IMR-90 (cell line): ENCODE data around the gene YEATS4. TPM values are rescaled to one million over a fixed set of nuclear protein-coding genes. Genes with fewer than 3 reads are reported as not detected.
A peak's percentile ranks its signal among the peaks of the same experiment; 100 is the strongest.

Experiments
- ATAC-seq: fragments of 200-7000 bp; cut with Tn5 transposase; 2 replicates; pipeline ENCODE4 v1.9.1; 2020; ENCODE audit warnings: low read depth, mild to moderate bottlenecking, moderate library complexity
- BruUV-seq: library from RNA; stranded (reverse); fragments of 400-500 nt; replicated peaks from 2 replicates; lab custom pipeline; 2021; lab: Mats Ljungman, UMichigan
- CTCF ChIA-PET: fragments of 300-600 bp; formaldehyde crosslinking; extraction: SDS; loops from one replicate; lab custom pipeline; 2021; ENCODE audit warnings: antibody characterized with exemption; lab: Yijun Ruan, JAX
- POLR2A ChIA-PET: fragments of 300-600 bp; sonication (Branson Sonifier 250); formaldehyde crosslinking; loops from one replicate; lab custom pipeline; 2022; ENCODE audit warnings: antibody characterized with exemption; ENCODE audit not compliant: unreplicated experiment; lab: Charles Lee
- DNase-seq: peaks from one replicate; pipeline ENCODE4 v3.0.0; 2013
- H2AFZ ChIP-seq: replicated peaks from 2 replicates; pipeline ENCODE3; 2013; ENCODE audit warnings: low read length, mild to moderate bottlenecking; ENCODE audit not compliant: poor library complexity
- H2AK5ac ChIP-seq: 2 replicates; pipeline ENCODE4 v1.6.1; 2013; ENCODE audit warnings: low read depth, low read length, inconsistent platforms
- H2AK9ac ChIP-seq: replicated peaks from 2 replicates; pipeline ENCODE3; 2013; ENCODE audit warnings: mild to moderate bottlenecking, low read depth, low read length, moderate library complexity; ENCODE audit not compliant: poor library complexity
- H2BK120ac ChIP-seq: 2 replicates; pipeline ENCODE4 v1.6.1; 2013; ENCODE audit warnings: low read depth, low read length, inconsistent platforms
- H2BK15ac ChIP-seq: 3 replicates; pipeline ENCODE4 v1.6.1; 2013; ENCODE audit warnings: low read depth, low read length, inconsistent platforms
- H2BK20ac ChIP-seq: 2 replicates; pipeline ENCODE4 v1.6.1; 2013; ENCODE audit warnings: low read depth, mild to moderate bottlenecking, inconsistent platforms, low read length, moderate library complexity
- H2BK5ac ChIP-seq: 2 replicates; pipeline ENCODE4 v1.6.1; 2013; ENCODE audit warnings: mild to moderate bottlenecking, low read depth, low read length, inconsistent platforms; ENCODE audit not compliant: poor library complexity, severe bottlenecking
- H3K14ac ChIP-seq: replicated peaks from 2 replicates; pipeline ENCODE4 v1.6.1; 2013; ENCODE audit warnings: low read depth, low read length, inconsistent platforms
- H3K18ac ChIP-seq: 2 replicates; pipeline ENCODE4 v1.6.1; 2013; ENCODE audit warnings: low read depth, low read length, control low read depth
- H3K23ac ChIP-seq: 2 replicates; pipeline ENCODE4 v1.6.1; 2013; ENCODE audit warnings: low read depth, low read length, inconsistent platforms
- H3K27ac ChIP-seq: 2 replicates; pipeline ENCODE4 v1.5.1; 2013; ENCODE audit warnings: mild to moderate bottlenecking, control low read depth, low read length; ENCODE audit not compliant: insufficient read depth
- H3K27me3 ChIP-seq: 2 replicates; pipeline ENCODE4 v1.6.1; 2013; ENCODE audit warnings: low read length; ENCODE audit not compliant: control insufficient read depth, insufficient read depth
- H3K36me3 ChIP-seq: 2 replicates; pipeline ENCODE4 v1.6.1; 2013; ENCODE audit warnings: low read length, mixed read lengths; ENCODE audit not compliant: control insufficient read depth, insufficient read depth
- H3K4ac ChIP-seq: 2 replicates; pipeline ENCODE4 v1.6.1; 2013; ENCODE audit warnings: low read depth, low read length, inconsistent platforms
- H3K4me1 ChIP-seq: 2 replicates; pipeline ENCODE4 v1.6.1; 2013; ENCODE audit warnings: low read length, mixed read lengths; ENCODE audit not compliant: control insufficient read depth, insufficient read depth
- H3K4me2 ChIP-seq: 2 replicates; pipeline ENCODE4 v1.6.1; 2013; ENCODE audit warnings: low read depth, mild to moderate bottlenecking, control low read depth, low read length, moderate library complexity
- H3K4me3 ChIP-seq: 2 replicates; pipeline ENCODE4 v1.5.1; 2013; ENCODE audit warnings: low read depth, mild to moderate bottlenecking, control low read depth, low read length, moderate library complexity; ENCODE audit not compliant: insufficient read depth
- H3K56ac ChIP-seq: 2 replicates; pipeline ENCODE4 v1.6.1; 2013; ENCODE audit warnings: low read length, inconsistent platforms; ENCODE audit not compliant: insufficient read depth; ENCODE audit errors: extremely low read depth
- H3K79me1 ChIP-seq, 2 experiments: 2 replicates each; pipeline ENCODE4 v1.6.1; 2013; ENCODE audit warnings: low read length in 2 of 2, inconsistent platforms in 1 of 2, low read depth in 1 of 2
- H3K9ac ChIP-seq: 2 replicates; pipeline ENCODE4 v1.6.1; 2013; ENCODE audit warnings: low read depth, low read length, control low read depth
- H3K9me1 ChIP-seq: 2 replicates; pipeline ENCODE4 v1.6.1; 2013; ENCODE audit warnings: low read length, inconsistent platforms; ENCODE audit not compliant: insufficient read depth
- H3K9me3 ChIP-seq: 2 replicates; pipeline ENCODE4 v1.6.1; 2013; ENCODE audit warnings: low read length; ENCODE audit not compliant: control insufficient read depth, insufficient read depth
- H4K20me1 ChIP-seq: 2 replicates; pipeline ENCODE4 v1.6.1; 2013; ENCODE audit warnings: low read length, inconsistent platforms; ENCODE audit not compliant: insufficient read depth
- H4K5ac ChIP-seq: 2 replicates; pipeline ENCODE4 v1.6.1; 2013; ENCODE audit warnings: mild to moderate bottlenecking, low read depth, low read length, control low read depth
- H4K8ac ChIP-seq, 2 experiments: 2 replicates each; pipeline ENCODE4 v1.6.1; 2013; ENCODE audit warnings: low read depth in 2 of 2, low read length in 2 of 2, control low read depth in 1 of 2, inconsistent platforms in 1 of 2
- H4K91ac ChIP-seq: 2 replicates; pipeline ENCODE4 v1.6.1; 2013; ENCODE audit warnings: low read depth, low read length, inconsistent platforms; ENCODE audit not compliant: insufficient read depth
- BHLHE40 ChIP-seq: fragments of 150-350 bp; IDR thresholded peaks from 2 replicates; pipeline ENCODE4 v1.6.1; 2016; ENCODE audit warnings: mild to moderate bottlenecking, low read depth, low read length
- CEBPB ChIP-seq: IDR thresholded peaks from 2 replicates; pipeline ENCODE4 v1.6.1; 2012; ENCODE audit warnings: low read depth, low read length, improper control_type of control experiment
- CHD1 ChIP-seq: IDR thresholded peaks from 2 replicates; pipeline ENCODE4 v1.6.1; 2012; ENCODE audit warnings: low read depth, low read length, improper control_type of control experiment
- FOS ChIP-seq: fragments of 150-350 bp; IDR thresholded peaks from 2 replicates; pipeline ENCODE4 v1.6.1; 2016; ENCODE audit warnings: low read depth, low read length
- MAFK ChIP-seq: IDR thresholded peaks from 2 replicates; pipeline ENCODE4 v1.6.1; 2012; ENCODE audit warnings: low read depth, low read length, improper control_type of control experiment
- MAZ ChIP-seq: IDR thresholded peaks from 2 replicates; pipeline ENCODE4 v1.6.1; 2012; ENCODE audit warnings: low read depth, mild to moderate bottlenecking, low read length, improper control_type of control experiment, moderate library complexity, borderline replicate concordance
- MXI1 ChIP-seq: IDR thresholded peaks from 2 replicates; pipeline ENCODE4 v1.6.1; 2012; ENCODE audit warnings: low read depth, mild to moderate bottlenecking, low read length, moderate library complexity, borderline replicate concordance
- NFE2L2 ChIP-seq: fragments of 150-350 bp; IDR thresholded peaks from 2 replicates; pipeline ENCODE4 v1.6.1; 2016; ENCODE audit warnings: low read depth, mild to moderate bottlenecking, low read length
- POLR2A ChIP-seq: IDR thresholded peaks from 2 replicates; pipeline ENCODE4 v1.6.1; 2012; ENCODE audit warnings: mild to moderate bottlenecking, low read depth, low read length
- RAD21 ChIP-seq: IDR thresholded peaks from 2 replicates; pipeline ENCODE4 v1.6.1; 2012; ENCODE audit warnings: low read length, improper control_type of control experiment
- RCOR1 ChIP-seq: IDR thresholded peaks from 2 replicates; pipeline ENCODE4 v1.6.1; 2012; ENCODE audit warnings: mild to moderate bottlenecking, low read length, improper control_type of control experiment; ENCODE audit not compliant: insufficient replicate concordance
- RFX5 ChIP-seq: IDR thresholded peaks from 2 replicates; pipeline ENCODE4 v1.8.0; 2012; ENCODE audit warnings: low read depth, mild to moderate bottlenecking, low read length, moderate library complexity
- SMC3 ChIP-seq: fragments of 150-350 bp; IDR thresholded peaks from 2 replicates; pipeline ENCODE4 v1.6.1; 2016; ENCODE audit warnings: low read depth, mild to moderate bottlenecking, antibody characterized with exemption, low read length, moderate library complexity
- WGBS, 2 experiments: methylation state at CpG; one replicate each; pipeline versions ENCODE4 v1.1.5 to v1.1.7; 2013; ENCODE audit warnings: missing lambda C conversion rate in 2 of 2; ENCODE audit not compliant: insufficient read length in 1 of 2; ENCODE audit errors: extremely low coverage in 2 of 2; 5-methylcytosine and 5-hydroxymethylcytosine counted together
- dilution Hi-C: fragments of 300-500 bp; cut with HindIII; formaldehyde crosslinking; loops from one replicate; pipeline ENCODE4 v1.14.3; 2018; ENCODE audit warnings: low sequenced_read_pairs; ENCODE audit not compliant: unreplicated experiment
- in situ Hi-C: fragments of 300-500 bp; cut with MboI; formaldehyde crosslinking; loops from 3 replicates; pipeline ENCODE4 v1.14.3; 2019; ENCODE audit warnings: low sequenced_read_pairs, inconsistent platforms, mixed read lengths
- intact Hi-C: fragments of 100-400 bp; cut with micrococcal nuclease; formaldehyde crosslinking; loops from 2 replicates; pipeline ENCODE4 v1.10.0; 2022
- polyA plus RNA-seq, 3 experiments: library from polyadenylated mRNA; depleted of rRNA; stranded (reverse); fragments of >200 nt; gene quantifications; 2 replicates each; pipeline ENCODE4 v1.2.3, GENCODE V29; 2012; ENCODE audit warnings: low replicate concordance in 1 of 3
- total RNA-seq: library from RNA; depleted of rRNA; stranded (reverse); fragments of >200 nt; gene quantifications from 2 replicates; pipeline ENCODE4 v1.2.3, GENCODE V29; 2012
- TF ChIP-seq, protein P1 (sequence below): conservative IDR thresholded peaks from 2 replicates; pipeline ENCODE4 v1.5.1; 2012; ENCODE audit warnings: mild to moderate bottlenecking, low read depth, low read length, improper control_type of control experiment
- TF ChIP-seq, protein P2 (sequence below): fragments of 150-350 bp; IDR thresholded peaks from 2 replicates; pipeline ENCODE4 v1.6.1; 2016; ENCODE audit warnings: low read depth, mild to moderate bottlenecking, low read length, moderate library complexity, borderline replicate concordance
- TF ChIP-seq, protein P3 (sequence below): fragments of 150-350 bp; IDR thresholded peaks from 2 replicates; pipeline ENCODE4 v1.6.1; 2017; ENCODE audit warnings: mild to moderate bottlenecking, antibody characterized with exemption, low read length, low read depth

The YEATS4 gene
- total and polyA plus RNA-seq, 2 of the 4 experiments (the other 2 are of a cell fraction): 6.9 to 15.1 TPM

DNA sequence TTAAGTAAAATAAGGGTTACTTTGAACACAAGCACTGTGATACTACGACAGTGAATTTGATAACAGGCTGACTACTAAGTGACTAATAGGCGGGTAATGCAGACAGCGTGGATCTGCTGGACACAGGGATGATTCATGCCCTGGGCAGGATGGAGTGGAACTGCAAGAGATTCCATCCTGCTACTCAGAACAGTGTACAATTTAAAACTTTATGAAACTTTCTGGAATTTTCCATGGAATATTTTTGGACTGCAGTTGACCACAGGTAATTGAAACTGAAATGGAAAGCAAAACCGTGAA, 46.0 kb downstream of the YEATS4 start:
- Histone ChIP-seq H3K4me1 (peaks cover 7% of the 10 kb centered on the region), H3K18ac (peak overlapping the region; percentile 28; the same call in 1 of the 2 replicates), H2AK5ac (no peak overlapping the region), H4K5ac (no peak overlapping the region), H2AFZ (no peak overlapping the region), H3K9me3 (no peaks in the 10 kb centered on the region; the same call in 1 of the 2 replicates), H3K27ac (no peak overlapping the region), H2BK15ac (peak overlapping the region; percentile 59; the same call in 1 of the 3 replicates), H2BK5ac (peak overlapping the region; percentile 88), H3K14ac (0 out of 2 replicates have a peak overlapping the region, but pooled peaks have one; percentile 34), H3K79me1 (no peaks in the 10 kb centered on the region; a peak in 1 of 4 replicates), H3K4me2 (peak overlapping the region; percentile 73), H4K91ac (peak overlapping the region; percentile 45; the same call in 1 of the 2 replicates), H4K20me1 (no peaks in the 10 kb centered on the region), H3K56ac (no peak overlapping the region; the same call in 1 of the 2 replicates), H3K9ac (no peak overlapping the region), H2BK20ac (peak overlapping the region; percentile 67), H3K9me1 (no peaks in the 10 kb centered on the region; the same call in 1 of the 2 replicates), H2BK120ac (peak overlapping the region; percentile 53), H2AK9ac (no peak overlapping the region), H3K23ac (no peak overlapping the region), H3K27me3 (no peaks in the 10 kb centered on the region), H3K4me3 (no peak overlapping the region; the same call in 1 of the 2 replicates), H4K8ac (no peak overlapping the region; a peak in 1 of 4 replicates), H3K4ac (no peak overlapping the region), H3K36me3 (no peaks in the 10 kb centered on the region)
- DNase-seq (peak; percentile 98), ATAC-seq (peak; percentile 99)
- CTCF ChIA-PET: no interaction called here
- WGBS, 2 experiments: no CpG with 5 or more reads among the region's 4 CpGs
- intact Hi-C loops: no loop called here
- TF ChIP-seq RFX5 (no peak), FOS (peak; percentile 99), RCOR1 (no peak), MXI1 (no peak), BHLHE40 (peak; percentile 34; the same call in 1 of the 2 replicates), MAZ (no peak), CEBPB (0 out of 2 replicates have a peak, but pooled peaks have one; percentile 26), NFE2L2 (no peak), CHD1 (no peak), POLR2A (no peak), SMC3 (no peak), MAFK (no peak), RAD21 (no peak)
- TF ChIP-seq, protein P1, sequence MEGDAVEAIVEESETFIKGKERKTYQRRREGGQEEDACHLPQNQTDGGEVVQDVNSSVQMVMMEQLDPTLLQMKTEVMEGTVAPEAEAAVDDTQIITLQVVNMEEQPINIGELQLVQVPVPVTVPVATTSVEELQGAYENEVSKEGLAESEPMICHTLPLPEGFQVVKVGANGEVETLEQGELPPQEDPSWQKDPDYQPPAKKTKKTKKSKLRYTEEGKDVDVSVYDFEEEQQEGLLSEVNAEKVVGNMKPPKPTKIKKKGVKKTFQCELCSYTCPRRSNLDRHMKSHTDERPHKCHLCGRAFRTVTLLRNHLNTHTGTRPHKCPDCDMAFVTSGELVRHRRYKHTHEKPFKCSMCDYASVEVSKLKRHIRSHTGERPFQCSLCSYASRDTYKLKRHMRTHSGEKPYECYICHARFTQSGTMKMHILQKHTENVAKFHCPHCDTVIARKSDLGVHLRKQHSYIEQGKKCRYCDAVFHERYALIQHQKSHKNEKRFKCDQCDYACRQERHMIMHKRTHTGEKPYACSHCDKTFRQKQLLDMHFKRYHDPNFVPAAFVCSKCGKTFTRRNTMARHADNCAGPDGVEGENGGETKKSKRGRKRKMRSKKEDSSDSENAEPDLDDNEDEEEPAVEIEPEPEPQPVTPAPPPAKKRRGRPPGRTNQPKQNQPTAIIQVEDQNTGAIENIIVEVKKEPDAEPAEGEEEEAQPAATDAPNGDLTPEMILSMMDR: no peak
- TF ChIP-seq, protein P2, sequence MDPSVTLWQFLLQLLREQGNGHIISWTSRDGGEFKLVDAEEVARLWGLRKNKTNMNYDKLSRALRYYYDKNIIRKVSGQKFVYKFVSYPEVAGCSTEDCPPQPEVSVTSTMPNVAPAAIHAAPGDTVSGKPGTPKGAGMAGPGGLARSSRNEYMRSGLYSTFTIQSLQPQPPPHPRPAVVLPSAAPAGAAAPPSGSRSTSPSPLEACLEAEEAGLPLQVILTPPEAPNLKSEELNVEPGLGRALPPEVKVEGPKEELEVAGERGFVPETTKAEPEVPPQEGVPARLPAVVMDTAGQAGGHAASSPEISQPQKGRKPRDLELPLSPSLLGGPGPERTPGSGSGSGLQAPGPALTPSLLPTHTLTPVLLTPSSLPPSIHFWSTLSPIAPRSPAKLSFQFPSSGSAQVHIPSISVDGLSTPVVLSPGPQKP: no peak
- TF ChIP-seq, protein P3, sequence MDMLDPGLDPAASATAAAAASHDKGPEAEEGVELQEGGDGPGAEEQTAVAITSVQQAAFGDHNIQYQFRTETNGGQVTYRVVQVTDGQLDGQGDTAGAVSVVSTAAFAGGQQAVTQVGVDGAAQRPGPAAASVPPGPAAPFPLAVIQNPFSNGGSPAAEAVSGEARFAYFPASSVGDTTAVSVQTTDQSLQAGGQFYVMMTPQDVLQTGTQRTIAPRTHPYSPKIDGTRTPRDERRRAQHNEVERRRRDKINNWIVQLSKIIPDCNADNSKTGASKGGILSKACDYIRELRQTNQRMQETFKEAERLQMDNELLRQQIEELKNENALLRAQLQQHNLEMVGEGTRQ: no peak
- in situ Hi-C loops: no loop called here
- dilution Hi-C loops: no loop called here
- POLR2A ChIA-PET: no interaction called here
- BruUV-seq: no TSS peak
